GM12865 (cell line): ENCODE results near the gene SCNN1G.
"Not testable (repeated sequence)": the region's sequence is repeated elsewhere in the genome, so short reads cannot be mapped to it uniquely, and the experiment has no call there.

Experiments
- DNase-seq: peaks from one replicate; pipeline ENCODE4 v3.0.0; 2010; ENCODE audit warnings: low read depth
- H3K4me3 ChIP-seq: 2 replicates; pipeline ENCODE4 v1.5.1; 2011; ENCODE audit warnings: mild to moderate bottlenecking, low read depth, low read length, control low read depth
- TF ChIP-seq, protein P1 (sequence below): IDR thresholded peaks from 2 replicates; pipeline ENCODE4 v1.5.1; 2011; ENCODE audit warnings: low read length, control low read depth, low read depth, inconsistent platforms; ENCODE audit not compliant: insufficient read depth; ENCODE audit errors: missing control alignments

SCNN1G gene

DNA sequence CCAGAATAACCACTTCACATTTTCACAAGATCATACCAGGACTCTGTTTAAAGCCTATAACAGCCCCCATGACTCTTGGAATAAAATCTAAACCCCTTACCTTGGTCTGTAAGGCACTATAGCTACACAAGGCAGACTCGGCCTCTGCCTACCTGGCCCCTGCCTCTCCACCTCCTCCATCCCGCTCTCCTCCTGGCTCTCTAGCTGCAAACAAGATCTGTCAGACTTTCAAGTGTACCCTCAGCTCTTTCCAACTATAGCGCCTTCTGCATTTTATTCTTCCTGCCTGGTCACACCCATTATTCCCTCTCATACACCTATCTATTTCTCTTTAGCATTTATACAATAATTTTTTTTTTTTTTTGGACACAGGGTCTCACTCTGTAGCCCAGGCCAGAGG lies 41.5 kb upstream of the SCNN1G start:
- TF ChIP-seq, protein P1, sequence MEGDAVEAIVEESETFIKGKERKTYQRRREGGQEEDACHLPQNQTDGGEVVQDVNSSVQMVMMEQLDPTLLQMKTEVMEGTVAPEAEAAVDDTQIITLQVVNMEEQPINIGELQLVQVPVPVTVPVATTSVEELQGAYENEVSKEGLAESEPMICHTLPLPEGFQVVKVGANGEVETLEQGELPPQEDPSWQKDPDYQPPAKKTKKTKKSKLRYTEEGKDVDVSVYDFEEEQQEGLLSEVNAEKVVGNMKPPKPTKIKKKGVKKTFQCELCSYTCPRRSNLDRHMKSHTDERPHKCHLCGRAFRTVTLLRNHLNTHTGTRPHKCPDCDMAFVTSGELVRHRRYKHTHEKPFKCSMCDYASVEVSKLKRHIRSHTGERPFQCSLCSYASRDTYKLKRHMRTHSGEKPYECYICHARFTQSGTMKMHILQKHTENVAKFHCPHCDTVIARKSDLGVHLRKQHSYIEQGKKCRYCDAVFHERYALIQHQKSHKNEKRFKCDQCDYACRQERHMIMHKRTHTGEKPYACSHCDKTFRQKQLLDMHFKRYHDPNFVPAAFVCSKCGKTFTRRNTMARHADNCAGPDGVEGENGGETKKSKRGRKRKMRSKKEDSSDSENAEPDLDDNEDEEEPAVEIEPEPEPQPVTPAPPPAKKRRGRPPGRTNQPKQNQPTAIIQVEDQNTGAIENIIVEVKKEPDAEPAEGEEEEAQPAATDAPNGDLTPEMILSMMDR: no peak
- no peak overlapping the region for H3K4me3 ChIP-seq
- DNase-seq: no peak

DNA sequence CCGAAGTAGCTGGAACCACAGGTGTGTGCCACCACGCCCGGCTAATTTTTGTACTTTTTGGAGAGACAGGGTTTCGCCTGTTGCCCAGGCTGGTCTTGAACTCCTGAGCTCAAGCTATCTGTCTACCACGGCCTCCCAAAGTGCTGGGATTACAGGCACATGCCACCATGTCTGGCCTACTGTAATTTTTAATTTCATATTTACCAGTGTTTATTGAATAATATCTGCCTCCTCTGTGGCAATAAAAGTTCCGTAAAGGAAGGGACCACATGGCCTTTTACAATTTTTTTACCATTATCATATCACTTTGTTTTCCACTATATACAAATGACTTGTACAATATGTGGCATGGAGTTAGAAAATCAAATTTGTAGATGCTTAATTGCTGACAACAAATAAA lies 41.0 kb upstream of the SCNN1G start:
- TF ChIP-seq, protein P1: no peak
- DNase-seq: no peak
- H3K4me3 ChIP-seq: no peak overlapping the region

DNA sequence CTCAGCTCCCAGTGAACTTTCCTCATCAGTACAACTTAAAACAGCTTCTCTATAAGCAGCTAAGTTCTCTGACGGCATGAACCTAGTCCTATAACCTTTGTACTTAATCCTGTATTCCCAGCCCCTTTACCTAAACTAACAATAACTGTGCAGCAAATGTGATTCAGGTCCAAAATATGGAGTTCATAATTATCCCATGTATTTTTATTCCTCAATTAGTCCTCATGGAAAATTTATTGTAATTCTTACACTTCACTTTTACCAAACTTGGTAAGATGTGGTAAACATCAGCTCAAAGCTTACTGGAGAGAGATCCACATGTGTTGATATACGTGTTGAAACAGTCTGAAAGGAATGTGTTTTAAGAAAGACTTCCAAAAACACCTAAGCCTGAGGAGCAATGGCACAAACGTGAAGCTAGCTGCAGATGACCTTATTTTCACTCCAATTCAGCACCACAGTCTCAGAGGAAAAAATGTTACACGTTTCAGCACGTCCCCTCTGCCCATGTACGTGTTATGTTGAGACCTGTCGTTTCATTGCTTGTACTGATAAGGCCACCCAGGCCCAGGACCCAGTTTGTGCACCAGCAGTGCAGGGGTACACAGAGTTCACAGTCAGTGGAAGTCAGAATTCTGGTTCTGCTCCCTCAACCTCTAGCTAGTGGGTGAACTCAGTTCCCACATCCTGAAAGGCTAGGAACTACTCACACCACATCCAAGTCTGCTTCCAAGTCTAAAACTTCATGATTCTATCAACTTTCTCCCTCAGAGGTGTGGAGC lies 40.4 kb upstream of the SCNN1G start:
- no peak overlapping the region for H3K4me3 ChIP-seq
- no peak for DNase-seq
- TF ChIP-seq, protein P1: no peak

DNA sequence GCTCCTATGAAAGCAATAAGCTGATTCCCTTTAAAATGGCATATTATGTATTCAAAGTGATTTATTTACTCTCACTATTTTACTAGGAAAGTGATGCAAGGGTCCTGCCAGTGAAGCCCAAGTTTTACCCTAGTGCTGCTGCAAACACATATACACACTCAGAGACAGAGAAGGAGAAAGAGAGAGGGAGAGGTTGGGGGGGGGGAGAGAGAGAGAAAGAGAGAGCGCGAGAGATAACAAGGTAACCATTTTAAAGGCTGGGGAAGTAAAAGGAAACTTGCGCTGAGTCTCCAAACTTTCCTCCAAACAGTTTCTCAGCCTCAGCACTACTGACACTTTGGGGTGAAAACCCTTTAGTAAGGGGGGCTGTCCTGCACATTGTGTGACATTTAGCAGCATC lies 39.2 kb upstream of the SCNN1G start:
- TF ChIP-seq, protein P1: no peak
- no peak for DNase-seq
- H3K4me3 ChIP-seq: no peak overlapping the region

DNA sequence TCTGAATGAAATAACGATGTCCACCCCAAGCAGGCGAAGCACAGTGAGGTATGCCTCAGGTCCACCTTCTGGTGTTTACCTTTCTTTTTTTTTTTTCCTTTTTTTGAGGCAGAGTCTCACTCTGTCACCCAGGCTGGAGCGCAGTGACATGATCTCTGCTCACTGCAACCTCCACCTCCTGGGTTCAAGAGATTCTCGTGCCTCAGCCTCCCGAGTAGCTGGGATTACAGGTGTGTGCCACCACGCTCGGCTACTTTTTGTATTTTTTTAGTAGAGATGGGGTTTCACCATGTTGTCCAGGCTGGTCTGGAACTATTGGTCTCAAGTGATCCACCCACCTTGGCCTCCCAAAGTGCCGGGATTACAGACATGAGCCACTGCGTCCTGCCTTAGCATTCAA lies 38.2 kb upstream of the SCNN1G start:
- DNase-seq, H3K4me3 ChIP-seq: not testable (repeated sequence)

DNA sequence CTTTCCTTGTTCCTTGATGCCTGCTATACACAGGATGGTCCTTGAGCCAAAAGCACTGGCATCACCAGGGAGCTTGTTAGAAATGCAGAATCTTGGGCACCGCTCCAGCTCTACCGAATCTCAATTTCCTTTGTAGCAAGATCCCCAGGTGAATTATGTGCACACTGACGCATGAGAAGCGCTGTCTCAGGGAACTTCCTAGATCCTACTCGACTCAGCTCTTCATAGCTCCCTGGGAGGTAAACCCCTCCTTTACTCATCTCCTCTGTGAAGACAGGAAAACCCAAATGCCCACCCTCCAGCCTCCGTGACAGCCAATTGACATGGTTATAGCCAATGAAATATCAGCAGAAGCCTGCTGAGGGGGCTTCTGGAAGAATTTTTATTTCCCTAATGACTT lies 37.4 kb upstream of the SCNN1G start:
- DNase-seq: no peak
- TF ChIP-seq, protein P1: no peak
- no peak overlapping the region for H3K4me3 ChIP-seq

DNA sequence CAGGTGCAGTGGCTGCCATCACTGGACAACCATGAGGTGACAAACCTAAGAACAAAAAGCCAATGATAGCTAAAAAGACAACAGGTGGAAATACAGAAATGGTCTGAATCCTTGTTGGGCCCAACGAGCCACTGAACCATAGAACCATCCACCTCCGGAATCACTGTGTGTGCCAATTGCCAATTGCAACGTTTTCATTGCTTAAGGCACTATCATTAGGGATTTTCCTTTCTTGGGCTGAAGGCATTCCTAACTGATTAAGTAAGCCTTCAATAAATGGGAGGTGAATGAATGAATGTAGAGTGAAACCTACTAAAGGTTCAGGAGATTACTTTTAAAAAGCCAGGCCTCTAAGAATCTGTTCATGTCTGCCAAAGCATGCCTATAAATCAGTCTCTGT lies 36.9 kb upstream of the SCNN1G start:
- DNase-seq: no peak
- no peak overlapping the region for H3K4me3 ChIP-seq
- TF ChIP-seq, protein P1: no peak
